Raji (cell line): Measurements from ENCODE around the gene STK36.

Experiments used
- POLR2A ChIP-seq: IDR thresholded peaks from 2 replicates; pipeline ENCODE4 v1.6.1; 2011; ENCODE audit warnings: low read depth, low read length, control low read depth; ENCODE audit not compliant: insufficient read depth

The STK36 gene

GRCh38 chr2:218671654-218672566 lies at the start of gene STK36, which contains the start of gene RNF25:
Gene STK36 (plus strand): TSS chr2:218672086. CDS start chr2:218672830, 744 bp downstream.
Gene RNF25 (minus strand): TSS chr2:218672002. CDS start chr2:218671970, 32 bp downstream.
- peak; percentile 82 for TF ChIP-seq POLR2A

DNA sequence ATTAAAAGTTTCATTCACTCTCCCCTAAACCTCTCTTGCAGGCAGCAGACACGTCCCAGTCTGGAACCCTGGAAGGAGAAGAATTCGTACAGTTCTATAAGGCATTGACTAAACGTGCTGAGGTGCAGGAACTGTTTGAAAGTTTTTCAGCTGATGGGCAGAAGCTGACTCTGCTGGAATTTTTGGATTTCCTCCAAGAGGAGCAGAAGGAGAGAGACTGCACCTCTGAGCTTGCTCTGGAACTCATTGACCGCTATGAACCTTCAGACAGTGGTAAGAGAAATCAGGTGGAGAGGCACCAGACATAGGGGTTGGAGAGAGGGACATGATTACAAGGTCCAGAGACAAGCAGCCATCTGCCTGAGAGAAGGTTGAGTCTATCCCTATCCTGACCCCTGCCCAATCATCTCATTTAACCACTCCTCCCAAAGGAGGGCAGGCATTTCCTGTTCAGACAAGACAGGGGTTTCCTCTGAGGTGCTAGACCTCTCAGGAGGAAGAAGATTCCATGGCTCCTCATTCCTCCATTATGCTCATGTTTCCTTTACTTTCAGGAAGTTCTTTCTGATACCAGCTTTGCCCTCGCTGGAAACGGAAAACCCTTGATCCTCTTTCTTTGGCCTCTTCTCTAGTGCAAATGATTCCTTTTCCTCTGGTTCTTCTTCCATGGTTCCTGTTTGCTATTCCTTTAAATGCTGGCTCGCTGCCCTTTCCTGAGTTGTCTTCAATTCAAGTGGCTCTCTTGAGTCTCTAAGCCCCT lies 49.1 kb upstream of the STK36 start:
- TF ChIP-seq POLR2A = no peak

GRCh38 chr2:218623366-218623705 lies 48.5 kb upstream of the STK36 start:
- no peak for TF ChIP-seq POLR2A

- TF ChIP-seq POLR2A = no peak
These were observed 45.5 kb upstream of the STK36 start for GRCh38 chr2:218626369-218626768.

- no peak for TF ChIP-seq POLR2A
These were observed 43.9 kb upstream of the STK36 start for GRCh38 chr2:218627939-218628338.

- no peak for TF ChIP-seq POLR2A
These were observed 40.0 kb upstream of the STK36 start for GRCh38 chr2:218631837-218632236.

DNA sequence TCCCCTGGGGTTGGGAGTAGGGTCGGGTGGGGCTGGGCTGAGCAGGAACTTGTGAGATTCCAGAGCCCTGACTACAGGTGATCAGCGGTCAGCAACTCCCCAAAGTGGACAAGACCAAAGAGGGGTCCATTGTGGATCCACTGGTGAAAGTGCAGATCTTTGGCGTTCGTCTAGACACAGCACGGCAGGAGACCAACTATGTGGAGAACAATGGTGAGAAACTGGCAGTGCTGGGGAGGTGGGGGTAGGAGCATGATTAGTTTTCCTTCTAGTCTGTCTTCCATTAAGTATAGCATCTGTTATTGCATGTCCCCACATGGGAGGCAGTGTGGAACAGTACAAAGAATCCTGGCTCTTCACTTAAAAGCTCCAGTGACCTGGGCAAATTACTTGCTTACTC lies 36.2 kb upstream of the STK36 start:
- no peak for TF ChIP-seq POLR2A

DNA sequence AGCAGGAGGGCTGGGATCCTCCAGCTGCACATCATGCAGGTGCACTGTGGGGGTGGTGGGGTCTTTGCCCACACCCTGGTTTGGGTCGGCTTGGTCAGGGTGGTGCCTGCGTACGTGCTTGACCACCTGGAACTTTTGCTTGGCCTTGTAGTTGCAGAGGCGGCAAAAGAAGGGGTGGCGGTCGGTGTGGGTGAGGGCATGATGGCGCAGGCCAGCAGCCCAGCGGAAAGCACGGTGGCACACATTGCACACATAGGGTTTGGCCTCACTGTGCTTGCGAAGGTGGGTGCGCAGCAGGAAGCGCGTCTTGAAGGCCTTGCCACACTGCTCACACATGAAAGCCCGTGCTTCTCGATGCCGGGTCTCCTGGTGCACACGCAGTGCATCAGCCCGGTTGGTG lies 33.5 kb upstream of the STK36 start:
- no peak for TF ChIP-seq POLR2A

DNA sequence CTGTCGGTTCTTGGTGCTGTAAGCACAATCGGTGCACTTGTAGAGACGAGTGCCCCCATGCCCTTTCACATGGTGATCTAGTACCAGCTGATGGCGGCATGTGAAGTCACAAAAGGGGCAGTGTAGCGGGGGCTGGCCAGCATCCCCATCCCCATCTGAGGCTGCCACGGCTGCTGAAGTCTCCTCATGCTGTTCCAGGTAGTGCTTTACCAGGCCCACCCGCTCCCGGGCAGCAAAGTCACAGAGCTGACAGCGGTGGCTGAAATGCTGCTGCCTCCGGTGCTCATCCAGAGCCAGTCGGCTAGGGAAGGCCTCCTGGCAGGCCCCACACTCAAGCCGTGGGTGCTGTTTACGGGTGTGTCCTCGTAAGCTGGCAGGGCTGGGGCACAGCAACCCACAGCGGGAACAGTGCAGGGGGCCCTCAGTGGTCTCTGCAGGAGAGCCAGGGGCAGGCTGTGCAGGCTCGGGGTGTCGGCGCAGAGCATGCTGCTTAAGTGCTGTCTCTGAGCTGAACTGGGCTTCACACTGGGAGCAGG lies 29.7 kb upstream of the STK36 start:
- no peak for TF ChIP-seq POLR2A

DNA sequence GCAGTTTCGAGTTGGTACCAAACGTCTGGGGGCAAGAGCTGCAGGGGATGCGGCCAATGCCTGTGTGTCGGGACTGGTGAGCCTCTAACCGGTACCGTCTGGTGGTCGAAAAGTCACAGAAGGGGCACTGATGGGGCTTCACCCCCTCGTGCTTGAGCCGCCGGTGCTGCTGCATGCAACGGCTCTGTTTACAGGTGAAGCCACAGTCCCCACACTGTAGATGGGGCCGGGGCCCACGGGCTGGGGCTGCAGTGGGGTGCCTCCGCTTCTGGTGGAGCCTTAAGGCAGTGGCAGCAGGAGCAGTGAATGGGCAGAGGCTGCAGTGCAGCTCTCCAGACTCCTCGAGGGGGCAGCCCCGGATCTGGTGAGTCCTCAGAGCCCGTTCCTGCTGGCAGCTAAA lies 29.1 kb upstream of the STK36 start:
- no peak for TF ChIP-seq POLR2A

DNA sequence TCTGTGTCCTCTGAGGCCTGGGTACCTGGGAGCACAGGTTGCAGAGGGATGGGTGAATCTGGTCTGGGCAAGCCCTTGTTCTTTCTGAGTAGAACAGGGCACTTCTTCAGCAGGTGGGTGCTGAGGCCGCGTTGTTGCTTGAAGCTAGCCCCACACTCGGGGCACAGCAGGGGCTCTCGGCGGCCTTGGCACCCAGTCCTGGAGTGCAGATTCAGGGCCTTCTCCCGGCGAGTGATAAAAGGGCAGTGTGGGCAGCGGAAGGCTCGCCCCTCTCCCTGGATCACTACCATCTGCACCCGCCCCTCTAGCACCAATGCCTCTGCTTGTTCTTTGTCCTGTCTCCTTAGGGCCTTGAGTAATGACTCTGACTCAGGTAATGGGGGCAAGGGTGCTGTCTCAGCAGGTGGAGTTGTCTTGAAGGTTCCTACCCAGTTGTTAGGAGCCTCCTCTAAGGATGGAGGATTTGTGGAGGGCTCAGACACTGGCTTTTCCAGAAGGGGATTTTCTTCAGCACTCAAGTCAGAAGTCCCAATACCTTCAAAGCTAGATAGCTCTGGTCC lies 28.1 kb upstream of the STK36 start:
- TF ChIP-seq POLR2A = no peak

GRCh38 chr2:218644721-218645120 lies 27.2 kb upstream of the STK36 start:
- TF ChIP-seq POLR2A = no peak

GRCh38 chr2:218645126-218645525 lies 26.8 kb upstream of the STK36 start:
- no peak for TF ChIP-seq POLR2A

GRCh38 chr2:218648088-218648786 lies 23.6 kb upstream of the STK36 start:
- no peak for TF ChIP-seq POLR2A

DNA sequence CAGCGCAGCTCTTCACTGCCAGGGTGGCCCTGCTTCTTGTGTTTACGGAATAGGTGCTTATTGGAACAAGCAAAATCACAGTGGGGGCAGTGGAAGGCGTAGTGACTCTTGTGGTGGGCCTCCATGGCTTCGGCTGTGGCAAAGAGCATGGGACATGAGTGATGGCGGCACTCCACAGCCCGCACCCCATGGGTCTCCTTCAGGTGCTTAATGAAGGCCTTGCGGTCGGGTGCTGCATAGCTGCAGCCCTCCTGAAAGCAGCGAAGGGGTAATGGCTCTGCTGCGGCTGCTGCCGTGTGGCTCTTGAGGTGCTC lies 23.1 kb upstream of the STK36 start:
- TF ChIP-seq POLR2A = no peak
